NCI-H69 (cell line): ENCODE results near the gene ATF5.
A peak's percentile ranks its signal among the peaks of the same experiment; 100 is the strongest.
"Not testable (repeated sequence)": the region's sequence is repeated elsewhere in the genome, so short reads cannot be mapped to it uniquely, and the experiment has no call there.

Source experiments
- DNase-seq: peaks from one replicate; lab custom pipeline; 2025; lab: John Stamatoyannopoulos, UW

The ATF5 gene

DNA sequence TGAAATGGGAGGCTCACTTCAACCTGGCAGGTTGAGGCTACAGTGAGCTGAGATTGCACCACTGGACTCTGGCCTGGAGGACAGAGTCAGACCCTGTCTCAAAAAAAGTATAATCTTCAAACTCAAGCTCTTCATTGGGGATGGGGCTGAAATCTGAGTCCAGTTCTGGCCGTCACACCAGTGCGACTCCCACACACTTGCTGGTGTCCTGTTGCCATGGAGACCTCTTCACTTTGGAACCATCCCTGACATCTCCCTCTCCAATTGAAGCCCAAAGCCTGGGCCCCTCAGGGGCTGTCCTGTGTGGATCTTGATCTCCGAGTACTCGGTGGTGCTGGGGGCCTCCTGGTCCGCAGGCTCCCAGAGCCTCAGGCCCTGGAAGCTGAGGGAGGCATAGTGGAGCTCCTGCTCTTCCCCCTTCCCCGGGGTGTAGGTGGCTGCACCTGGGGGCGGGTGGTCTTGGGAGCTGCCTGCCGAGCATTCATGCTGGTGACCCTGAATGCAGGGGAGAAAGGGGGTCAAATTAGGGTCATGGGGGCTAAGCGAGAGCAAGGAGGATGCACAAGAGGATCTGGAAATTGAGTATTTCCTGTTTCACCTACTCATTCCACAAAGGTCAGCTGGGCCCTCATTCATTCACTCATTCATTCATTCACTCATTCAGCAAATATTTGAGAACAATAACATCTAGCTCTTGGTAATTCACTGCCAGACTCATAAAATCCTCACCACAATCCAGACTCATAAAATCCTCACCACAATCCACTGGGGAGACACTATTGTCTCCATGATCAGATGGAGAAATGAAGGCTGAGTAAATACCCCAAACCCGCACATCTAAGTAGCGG is 21.0 kb downstream of the ATF5 start:
- DNase-seq: no peak

DNA sequence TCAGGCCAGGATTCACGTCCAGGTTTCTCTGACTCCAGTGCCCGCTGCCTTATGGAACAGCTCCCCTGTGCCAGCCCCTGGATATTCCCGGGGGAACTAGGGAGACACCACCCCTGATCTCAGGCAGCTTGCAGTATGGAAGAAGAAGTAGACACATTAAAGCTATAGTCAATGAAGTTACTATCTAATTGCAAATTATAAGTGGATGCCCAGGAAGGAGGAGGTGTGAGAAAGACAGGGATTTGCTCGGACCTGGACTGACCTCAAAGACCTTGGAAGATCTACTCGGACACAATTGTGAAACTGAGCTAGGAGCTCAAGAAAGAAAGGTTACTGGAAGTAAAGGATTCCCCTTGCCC is 21.6 kb downstream of the ATF5 start:
- DNase-seq: no peak

DNA sequence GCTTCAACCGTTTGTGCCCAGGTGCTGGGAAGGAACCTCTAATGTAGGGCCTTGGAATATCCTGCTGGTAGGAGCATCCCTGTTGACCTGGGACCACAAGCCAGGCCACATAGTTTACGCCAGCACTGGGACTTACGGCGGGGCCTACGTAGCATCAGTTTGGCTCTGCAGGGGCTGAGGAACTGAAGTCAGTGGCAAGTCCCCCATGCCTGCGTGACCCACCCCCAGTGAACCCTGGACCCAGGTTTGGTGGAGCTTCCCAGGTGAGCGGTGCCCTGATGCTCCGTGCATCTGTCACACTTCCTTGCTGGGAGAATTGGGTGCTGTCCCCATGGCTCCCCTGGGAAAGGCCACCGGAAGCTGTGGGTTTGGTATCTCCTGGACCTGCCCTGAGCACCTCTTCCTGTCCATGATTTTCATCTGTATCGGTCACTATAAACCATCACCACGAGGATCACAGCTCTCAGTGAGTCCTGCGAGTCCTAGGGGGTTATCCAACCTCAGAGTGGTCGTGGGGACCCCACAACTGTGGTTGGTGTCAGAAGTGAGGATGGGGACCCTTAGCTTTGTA is 22.0 kb downstream of the ATF5 start:
- DNase-seq: no peak

DNA sequence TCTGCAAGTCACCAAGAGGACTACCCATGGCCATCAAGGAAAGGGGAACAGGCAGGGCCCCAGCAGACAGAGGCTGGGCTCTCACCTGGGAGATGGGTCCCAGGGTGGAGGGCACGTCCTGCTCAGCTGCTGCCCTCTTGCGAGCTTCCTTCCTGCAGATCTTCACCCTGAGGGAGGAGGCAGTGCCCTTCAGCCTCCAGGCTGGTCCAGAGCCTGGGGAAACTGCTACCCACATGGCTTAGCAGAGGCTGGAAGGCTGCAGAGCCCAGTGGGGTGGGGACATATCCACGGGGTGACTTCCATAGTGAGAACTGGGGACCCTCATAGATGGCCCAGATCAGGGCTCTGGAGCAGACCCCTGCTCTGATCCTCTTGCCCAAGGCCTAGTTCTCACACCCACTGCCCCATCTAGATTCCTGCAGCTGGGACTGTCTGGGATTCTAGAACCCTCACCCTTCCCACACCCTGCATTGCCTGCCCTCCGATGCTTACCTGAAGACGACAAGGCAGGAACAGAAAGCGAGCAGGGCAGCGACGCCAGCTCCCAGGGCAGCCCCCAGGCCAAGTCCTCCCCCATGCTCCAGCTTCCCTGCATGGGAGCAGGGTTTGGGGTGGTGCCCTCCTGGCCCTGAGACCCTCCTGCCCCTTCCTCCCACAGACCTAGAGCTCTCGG is 22.9 kb downstream of the ATF5 start:
- no peak for DNase-seq

DNA sequence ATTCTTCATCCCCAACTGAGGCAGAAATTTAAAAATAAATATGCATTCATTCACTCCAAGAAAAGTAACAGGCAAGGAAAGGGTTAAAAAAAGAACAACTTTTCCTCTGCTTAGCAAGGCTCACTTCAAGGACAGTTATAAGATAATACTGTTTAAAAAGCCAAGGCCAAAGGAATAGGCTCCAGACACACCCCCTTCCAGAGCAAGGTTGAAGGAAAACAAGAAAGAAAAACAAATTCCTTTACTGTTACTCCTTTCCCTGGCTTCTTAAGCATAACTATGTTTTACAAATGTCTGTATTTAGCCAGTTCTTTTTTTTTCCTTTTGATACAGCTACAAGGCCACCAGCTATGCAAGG is 23.5 kb downstream of the ATF5 start:
- DNase-seq: no peak

DNA sequence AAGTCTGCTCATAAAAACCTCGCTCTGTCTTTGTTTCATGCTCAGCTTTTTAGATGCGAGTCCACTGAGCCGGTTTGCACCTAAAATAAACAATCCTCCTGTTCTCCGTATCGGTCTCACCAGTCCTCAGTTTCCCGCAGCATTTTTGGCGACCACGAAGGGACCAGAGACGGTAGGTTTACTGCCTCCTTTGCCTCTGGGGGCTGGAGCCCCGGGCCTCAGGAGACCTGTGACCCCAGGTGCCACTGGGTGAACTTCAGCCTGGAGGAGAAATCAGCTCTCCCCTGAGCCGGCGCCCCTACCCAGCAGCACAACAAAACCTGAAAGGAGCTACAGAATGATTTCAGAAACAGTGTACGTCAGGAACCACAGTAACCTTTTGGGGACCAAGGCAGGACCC is 23.9 kb downstream of the ATF5 start:
- DNase-seq: no peak

DNA sequence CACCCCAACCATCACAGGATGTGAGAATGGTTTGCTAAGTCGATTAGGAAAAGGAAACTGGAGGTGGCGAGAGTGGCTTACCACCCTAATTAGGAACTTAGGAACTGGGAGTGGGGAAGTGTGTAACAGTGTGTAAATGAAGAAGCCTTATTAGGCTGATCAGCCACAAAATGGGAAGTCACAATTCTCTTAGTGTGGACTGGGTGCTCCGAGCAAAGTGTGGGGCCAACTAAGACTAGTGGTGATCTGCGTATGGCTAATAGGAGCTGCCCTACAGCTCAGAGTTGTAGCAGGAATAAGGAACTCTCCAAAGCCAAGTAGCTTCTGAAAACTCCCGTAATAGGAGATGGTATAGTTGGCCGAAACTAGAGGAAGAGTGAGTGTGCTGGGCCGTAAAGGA is 24.4 kb downstream of the ATF5 start:
- DNase-seq: no peak

DNA sequence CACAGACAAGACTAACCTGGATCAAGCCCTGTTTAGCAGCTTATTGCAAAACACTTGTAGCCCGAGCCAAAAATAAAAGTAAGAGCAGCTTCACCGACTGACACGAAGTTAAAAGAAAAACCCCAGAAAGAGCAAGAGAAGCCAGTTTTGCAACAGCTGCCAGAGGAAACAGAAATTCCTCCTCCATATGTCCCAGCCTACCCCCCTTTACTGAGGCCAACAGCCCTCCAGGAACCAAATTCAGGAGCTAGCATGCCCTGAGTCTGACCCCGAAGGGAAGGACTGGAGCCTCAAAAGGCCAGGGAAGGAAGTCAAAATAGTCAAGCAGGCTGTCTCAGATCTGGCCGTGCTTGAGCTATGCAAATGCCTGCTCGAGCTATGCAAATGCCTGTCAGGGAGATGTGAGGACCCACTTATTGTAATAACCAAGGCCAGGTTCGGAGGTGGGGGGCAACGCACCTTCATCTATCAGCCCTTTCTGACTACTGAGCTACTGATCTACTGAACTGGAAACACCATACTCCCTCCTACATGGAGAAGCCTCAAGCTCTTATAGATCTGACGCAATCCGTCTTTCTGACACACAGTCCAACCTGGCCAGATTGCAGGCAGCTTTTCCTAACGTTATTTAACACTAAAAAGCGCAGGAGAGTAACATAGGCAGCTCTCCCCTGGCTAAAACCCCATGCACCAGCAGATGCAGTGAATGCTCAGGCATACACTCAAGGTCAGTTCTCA is 25.3 kb downstream of the ATF5 start:
- no peak for DNase-seq

DNA sequence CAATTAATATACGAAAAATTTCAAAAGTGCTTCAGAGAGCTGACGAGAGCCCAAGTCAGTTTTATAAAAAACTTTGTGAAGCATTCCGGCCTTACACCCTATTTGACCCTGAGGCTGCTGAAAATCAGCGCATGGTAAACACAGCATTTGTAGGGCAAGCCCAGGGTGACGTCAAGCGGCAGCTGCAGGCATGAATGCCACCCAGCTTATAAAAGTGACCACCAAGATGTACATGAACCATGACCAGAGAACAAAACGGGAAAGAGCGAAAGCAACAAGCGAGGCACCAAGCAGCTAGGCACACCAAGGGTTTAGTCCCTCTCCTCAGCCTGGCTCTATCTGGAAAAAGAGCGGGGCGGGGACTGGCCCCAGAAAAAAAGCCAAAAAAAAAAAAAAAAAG is 25.9 kb downstream of the ATF5 start:
- peak; percentile 13 for DNase-seq

DNA sequence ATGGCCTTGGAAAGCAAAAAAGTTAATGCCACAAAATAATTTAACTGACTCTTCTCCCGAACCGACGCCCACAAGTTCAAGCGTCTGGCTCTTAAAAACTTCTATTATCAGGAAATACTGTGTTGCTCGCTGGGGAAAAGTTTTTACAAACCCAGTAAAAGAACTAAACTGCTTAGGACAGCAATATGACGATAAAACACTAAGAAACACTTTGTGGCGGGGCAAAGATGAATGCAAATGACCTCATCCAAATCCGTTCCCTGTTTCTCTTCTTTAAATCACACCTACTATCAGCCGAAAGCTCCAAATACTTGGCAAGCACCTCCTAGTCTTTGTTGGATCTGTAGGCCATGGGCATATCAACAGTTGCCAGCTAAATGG is 27.1 kb downstream of the ATF5 start:
- DNase-seq: no peak

DNA sequence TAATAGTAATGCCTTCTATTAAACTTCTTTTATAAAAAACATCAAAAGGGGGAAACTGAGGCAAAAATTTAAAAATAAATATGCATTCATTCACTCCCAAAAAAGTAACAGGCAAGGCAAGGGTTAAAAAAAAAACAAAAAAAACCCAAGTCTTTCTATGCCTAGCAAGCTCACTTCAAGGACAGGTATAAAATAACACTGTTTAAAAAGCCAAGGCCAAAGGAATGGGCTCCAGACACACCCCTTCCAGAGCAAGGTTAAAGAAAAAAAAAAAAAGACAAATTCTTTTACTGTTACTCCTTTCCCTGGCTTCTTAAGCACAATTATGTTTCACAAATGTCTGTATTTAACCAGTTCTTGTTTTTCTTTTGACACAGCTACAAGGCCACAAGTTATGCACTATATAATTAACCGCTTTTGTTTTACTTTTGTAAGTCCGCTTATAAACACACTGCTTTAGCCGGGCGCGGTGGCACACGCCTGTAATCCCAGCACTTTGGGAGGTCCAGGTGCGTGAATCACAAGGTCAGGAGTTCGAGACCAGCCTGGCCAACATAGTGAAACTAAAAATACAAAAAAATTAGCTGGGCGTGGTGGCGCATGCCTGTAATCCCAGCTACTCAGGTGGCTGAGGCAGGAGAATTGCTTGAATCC is 28.4 kb downstream of the ATF5 start:
- DNase-seq: peak; percentile 28

DNA sequence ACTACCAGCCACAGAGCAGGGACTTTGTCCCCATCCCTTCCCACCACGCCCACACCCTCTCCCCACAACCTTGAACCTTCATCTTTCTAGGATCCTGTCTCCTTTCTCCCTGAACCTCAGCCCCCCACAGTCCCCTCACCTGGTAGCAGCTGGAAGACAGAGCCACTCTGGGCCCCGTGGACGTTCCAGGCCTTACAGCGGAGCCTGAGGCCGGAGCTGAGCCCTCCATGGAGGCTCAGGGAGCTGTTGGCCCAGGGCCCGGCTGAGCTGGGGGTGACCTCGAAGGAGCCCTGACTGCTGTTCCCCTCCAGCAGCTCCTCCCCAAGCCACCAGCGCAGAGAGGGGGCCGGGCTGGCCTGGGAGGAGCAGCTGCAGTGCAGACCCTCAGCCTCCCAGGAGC is 29.1 kb downstream of the ATF5 start:
- not testable (repeated sequence) for DNase-seq

DNA sequence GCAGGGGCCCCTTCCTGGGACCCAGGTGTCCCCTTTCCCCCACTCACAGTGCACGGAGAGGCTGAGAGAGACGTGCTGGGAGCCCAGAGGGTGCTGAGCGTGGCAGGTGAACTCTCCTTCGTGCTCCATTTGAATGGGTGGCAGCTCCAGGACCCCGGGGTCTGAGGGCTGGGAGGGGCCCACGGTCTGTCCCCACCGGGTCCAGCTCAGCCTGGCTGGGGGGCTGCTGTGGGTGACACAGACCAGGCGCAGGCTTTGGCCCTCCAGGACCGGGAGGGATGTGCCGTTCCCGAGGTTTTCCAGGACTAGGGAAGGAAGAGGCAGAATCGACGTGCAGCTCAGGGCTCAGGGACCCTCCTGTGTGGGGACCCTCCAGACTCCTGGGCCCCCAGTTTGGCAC is 29.6 kb downstream of the ATF5 start:
- DNase-seq: not testable (repeated sequence)

DNA sequence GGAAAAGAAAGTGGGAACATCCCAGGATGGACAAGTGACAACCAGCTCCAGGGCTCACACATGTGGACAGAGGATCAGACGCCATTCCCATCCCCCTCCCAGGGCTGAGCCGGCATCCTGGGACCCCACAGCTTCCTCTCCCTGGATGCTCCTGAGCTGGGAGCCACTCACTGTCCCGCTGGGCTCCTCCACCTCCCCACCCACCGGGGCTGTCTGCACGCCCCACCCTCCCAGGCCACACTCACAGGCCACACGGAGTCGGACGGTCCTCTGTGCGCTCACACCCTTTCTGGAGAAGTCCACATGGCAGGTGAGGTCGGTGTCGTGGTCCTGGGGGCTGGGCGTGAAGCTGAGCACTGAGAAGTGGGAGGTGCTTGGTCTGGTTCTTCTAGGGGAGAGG is 30.9 kb downstream of the ATF5 start:
- not testable (repeated sequence) for DNase-seq

DNA sequence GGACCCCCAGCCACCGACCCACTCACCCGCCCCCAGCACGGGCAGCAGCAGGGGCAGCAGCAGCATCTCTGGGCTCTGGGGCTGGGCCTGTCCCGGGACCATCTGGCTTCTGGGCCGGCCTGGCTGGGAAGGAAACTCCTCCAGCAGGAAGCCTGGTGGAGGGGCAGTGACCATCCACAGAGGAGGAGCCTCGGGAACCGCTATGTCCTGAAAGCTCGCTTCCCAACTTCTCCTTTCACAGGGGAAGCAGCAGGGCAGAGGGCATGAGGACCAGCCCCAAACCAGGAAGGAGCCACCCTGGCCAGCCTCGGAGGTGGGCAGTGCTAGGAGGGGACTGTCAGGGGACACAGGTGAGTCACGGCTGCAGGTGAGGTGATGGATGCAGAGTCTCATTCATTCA is 32.0 kb downstream of the ATF5 start, which contains the start of gene SIGLEC11:
SIGLEC11 (minus strand) TSS at position 193 of the 400 bp plus-strand sequence; CDS start at position 102, 91 bp downstream.
- DNase-seq: not testable (repeated sequence)

DNA sequence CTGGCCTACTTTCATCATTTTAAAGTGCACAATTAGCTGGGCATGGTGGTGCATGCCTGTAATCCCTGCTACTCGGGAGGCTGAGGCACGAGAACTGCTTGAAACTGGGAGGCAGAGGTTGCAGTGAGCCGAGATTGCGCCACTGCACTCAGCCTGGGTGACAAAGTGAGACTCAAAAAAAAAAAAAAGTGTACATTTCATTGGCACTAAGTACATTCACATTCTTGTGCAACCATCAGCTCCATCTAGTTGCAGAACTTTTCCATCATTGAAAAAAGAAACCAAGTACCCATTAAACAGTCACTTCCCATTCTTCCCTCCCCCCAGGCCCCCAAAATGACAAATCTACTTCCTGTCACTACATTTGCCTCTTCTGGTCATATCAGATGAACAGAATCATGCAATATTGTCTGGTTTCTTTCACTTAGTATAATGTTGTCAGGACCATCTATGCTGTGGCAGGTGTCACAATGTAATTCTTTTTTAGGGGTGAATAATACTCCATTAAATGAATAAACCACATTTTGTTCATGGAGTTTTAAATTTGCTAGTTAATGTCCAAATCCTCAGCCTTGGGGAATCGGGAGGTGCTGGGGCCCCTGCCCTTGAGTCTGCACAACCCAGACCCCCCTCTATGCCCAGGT is 39.4 kb downstream of the ATF5 start:
- no peak for DNase-seq

DNA sequence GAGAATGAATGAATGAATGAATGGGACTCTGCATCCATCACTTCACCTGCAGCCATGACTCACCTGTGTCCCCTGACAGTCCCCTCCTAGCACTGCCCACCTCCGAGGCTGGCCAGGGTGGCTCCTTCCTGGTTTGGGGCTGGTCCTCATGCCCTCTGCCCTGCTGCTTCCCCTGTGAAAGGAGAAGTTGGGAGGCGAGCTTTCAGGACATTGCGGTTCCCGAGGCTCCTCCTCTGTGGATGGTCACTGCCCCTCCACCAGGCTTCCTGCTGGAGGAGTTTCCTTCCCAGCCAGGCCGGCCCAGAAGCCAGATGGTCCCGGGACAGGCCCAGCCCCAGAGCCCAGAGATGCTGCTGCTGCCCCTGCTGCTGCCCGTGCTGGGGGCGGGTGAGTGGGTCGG is 40.4 kb downstream of the ATF5 start:
- DNase-seq: not testable (repeated sequence)

DNA sequence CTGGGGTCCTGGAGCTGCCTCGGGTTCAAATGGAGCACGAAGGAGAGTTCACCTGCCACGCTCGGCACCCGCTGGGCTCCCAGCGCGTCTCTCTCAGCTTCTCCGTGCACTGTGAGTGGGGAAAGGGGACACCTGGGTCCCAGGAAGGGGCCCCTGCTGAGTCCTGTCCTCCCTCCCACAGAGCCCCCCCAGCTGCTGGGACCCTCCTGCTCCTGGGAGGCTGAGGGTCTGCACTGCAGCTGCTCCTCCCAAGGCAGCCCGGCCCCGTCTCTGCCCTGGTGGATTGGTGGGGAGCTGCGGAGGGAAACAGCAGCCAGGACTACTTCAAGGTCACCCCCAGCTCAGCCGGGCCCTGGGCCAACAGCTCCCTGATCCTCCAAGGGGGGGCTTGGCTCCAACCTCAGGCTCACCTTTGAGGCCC is 43.0 kb downstream of the ATF5 start:
- no peak for DNase-seq

DNA sequence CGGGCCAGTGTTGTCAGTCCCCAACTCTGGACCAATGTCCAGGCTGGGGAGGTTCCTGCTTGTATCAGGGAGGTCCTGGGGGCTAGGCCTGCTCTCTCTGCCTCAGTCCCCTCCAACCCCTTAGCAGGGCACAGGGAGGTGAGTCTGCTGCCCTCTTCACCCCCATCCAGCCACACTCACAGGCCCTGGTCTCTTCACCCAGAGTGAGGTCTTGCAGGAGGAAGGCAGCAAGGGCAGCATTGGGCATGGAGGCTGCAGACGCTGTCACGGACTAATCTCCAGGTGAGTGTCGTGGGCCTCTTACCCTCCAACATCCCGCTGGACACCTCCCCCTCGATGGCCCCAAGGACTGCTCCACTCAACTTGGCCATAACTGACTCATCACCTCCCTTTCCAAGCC is 43.8 kb downstream of the ATF5 start:
- no peak for DNase-seq

DNA sequence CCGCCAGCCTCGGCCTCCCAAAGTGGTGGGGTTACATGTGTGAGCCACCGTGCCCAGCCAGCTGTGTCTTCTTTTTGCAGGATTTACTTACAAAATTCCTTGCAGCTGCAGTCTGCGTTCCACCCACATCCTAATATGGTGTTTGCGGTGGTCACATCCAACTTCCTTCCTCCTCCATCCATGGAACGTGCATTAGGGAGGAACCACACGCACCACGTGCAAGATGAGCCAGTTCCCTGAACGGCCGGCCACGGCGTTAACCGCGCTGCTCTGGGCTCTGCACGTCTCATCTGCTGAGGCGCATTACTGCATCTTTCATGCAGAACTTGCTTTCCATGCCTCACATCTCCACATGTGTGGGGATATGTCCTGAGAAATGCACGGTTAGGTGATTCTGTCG is 45.0 kb downstream of the ATF5 start:
- no peak for DNase-seq

DNA sequence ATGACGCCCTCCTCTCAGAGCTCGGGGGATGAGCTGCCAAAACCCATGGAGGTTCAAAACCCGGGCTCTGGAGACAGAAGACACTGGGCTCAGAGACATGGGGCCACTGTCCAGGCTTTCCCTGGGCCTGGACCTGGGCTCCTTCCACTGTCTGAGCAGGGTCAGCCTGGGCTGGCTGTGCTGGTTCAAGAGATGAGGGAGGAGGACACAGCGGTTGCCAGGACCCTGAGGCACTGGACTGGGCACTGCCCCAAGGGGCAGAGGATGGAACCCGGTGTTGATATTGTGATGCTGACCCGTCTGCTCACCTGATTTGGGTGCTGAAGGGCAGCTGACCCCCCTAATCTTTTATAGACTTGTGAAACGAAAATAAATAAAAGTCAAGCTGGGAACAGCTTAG is 46.0 kb downstream of the ATF5 start:
- DNase-seq: no peak

DNA sequence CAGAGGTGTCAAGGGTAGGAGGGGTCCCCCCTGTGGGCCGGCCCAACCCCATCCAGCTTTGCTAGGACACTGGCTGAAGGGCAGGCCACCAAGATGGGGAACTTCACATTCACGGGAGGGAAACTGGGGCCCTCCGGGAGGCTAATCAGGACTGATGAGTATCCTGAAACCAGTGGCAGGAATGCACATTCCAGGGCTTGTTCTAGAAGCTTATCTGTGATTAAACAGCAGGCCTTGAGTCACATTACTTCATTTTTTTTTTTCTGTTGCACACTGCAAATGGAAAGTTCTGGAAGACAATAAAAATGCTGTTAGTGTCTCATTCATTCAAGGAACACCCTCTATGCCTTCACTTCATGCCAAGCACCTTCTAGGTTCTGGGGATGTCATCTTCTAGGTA is 47.5 kb downstream of the ATF5 start:
- no peak for DNase-seq
